CD4-positive, alpha-beta memory T cell (primary cell): Measurements from ENCODE around the gene DAAM1. TPM values are rescaled to one million over a fixed set of nuclear protein-coding genes. Genes with fewer than 3 reads are reported as not detected.

Source experiments
- CTCF ChIA-PET: fragments of 350-600 bp; sonication (Branson Sonifier 250); formaldehyde crosslinking; loops from one replicate; lab custom pipeline; 2021; ENCODE audit warnings: inconsistent platforms; ENCODE audit not compliant: partially characterized antibody; lab: Charles Lee
- POLR2A ChIA-PET: fragments of 350-600 bp; sonication (Branson Sonifier 250); formaldehyde crosslinking; loops from one replicate; lab custom pipeline; 2021; ENCODE audit not compliant: partially characterized antibody; lab: Charles Lee
- DNase-seq, 5 donors: peaks; one replicate each; pipeline versions ENCODE4 v3.0.0 to v3.0.0-alpha.2; 2020 to 2022; ENCODE audit warnings: mixed read lengths in 1 of 5
- H3K27ac ChIP-seq: one replicate; pipeline ENCODE4 v1.7.0; 2013; ENCODE audit warnings: low read depth, low read length
- H3K27me3 ChIP-seq: 2 replicates; pipeline ENCODE4 v1.7.0; 2013; ENCODE audit warnings: mild to moderate bottlenecking, low read length, moderate library complexity; ENCODE audit not compliant: insufficient read depth
- H3K36me3 ChIP-seq: 2 replicates; pipeline ENCODE4 v1.7.0; 2013; ENCODE audit warnings: mild to moderate bottlenecking, low read length, moderate library complexity; ENCODE audit not compliant: insufficient read depth
- H3K4me1 ChIP-seq: 2 replicates; pipeline ENCODE4 v1.7.0; 2013; ENCODE audit warnings: mild to moderate bottlenecking, low read length, moderate library complexity; ENCODE audit not compliant: insufficient read depth
- H3K4me3 ChIP-seq, 2 donors: one replicate each; pipeline ENCODE4 v1.7.0; 2013; ENCODE audit warnings: low read length in 2 of 2, mild to moderate bottlenecking in 1 of 2
- H3K9me3 ChIP-seq, 2 donors: one replicate each; pipeline ENCODE4 v1.7.0; 2013; ENCODE audit warnings: low read length in 2 of 2, control low read depth in 1 of 2; ENCODE audit not compliant: control insufficient read depth in 1 of 2
- H3K27ac Mint-ChIP-seq, 7 donors: one replicate each; pipeline ENCODE4 v1.8.0; 2020 to 2021; ENCODE audit warnings: mixed read lengths in 7 of 7, mild to moderate bottlenecking in 6 of 7, inconsistent platforms in 3 of 7, moderate library complexity in 3 of 7
- H3K27me3 Mint-ChIP-seq, 2 donors: one replicate each; pipeline ENCODE4 v1.8.0; 2020 to 2021; ENCODE audit warnings: mixed read lengths in 2 of 2
- H3K36me3 Mint-ChIP-seq, 2 donors: one replicate each; pipeline ENCODE4 v1.8.0; 2020 to 2021; ENCODE audit warnings: mixed read lengths in 2 of 2, inconsistent platforms in 1 of 2, mild to moderate bottlenecking in 1 of 2
- H3K4me1 Mint-ChIP-seq, 4 donors: one replicate each; pipeline ENCODE4 v1.8.0; 2020 to 2021; ENCODE audit warnings: mixed read lengths in 4 of 4, mild to moderate bottlenecking in 1 of 4
- H3K4me3 Mint-ChIP-seq, 8 donors: one replicate each; pipeline ENCODE4 v1.8.0; 2020 to 2021; ENCODE audit warnings: mixed read lengths in 8 of 8, mild to moderate bottlenecking in 7 of 8, moderate library complexity in 6 of 8, inconsistent platforms in 3 of 8
- H3K9me3 Mint-ChIP-seq, 8 donors: one replicate each; pipeline ENCODE4 v1.8.0; 2020 to 2021; ENCODE audit warnings: mixed read lengths in 8 of 8, mild to moderate bottlenecking in 5 of 8, inconsistent platforms in 3 of 8, moderate library complexity in 1 of 8
- intact Hi-C: fragments of 100-400 bp; cut with micrococcal nuclease; formaldehyde crosslinking; loops from one replicate; pipeline ENCODE4 v1.15.1; 2023
- polyA plus RNA-seq, 2 donors: library from polyadenylated mRNA; unstranded; fragments of 300-500 nt; fragmentation: Illumina TruSeq; gene quantifications; one replicate each; pipeline ENCODE4 v1.2.3, GENCODE V29; 2021
- total RNA-seq, 2 experiments: library from RNA; stranded (reverse); gene quantifications; one replicate each; pipeline ENCODE4 v1.2.3, GENCODE V29; 2021

Gene DAAM1
- total and polyA plus RNA-seq, 4 experiments from 2014 or later, result 5.4 to 25.6 (median 20.0) TPM

- ChIA-PET POLR2A (no interaction called here), CTCF (no interaction called here)
- H3K36me3 ChIP-seq, result no peaks in the 10 kb centered on the region
- Mint-ChIP-seq H3K27me3 (peaks cover 2 to 5% of the 10 kb centered on the region in 2 donors), H3K9me3 (peaks cover 0 to 2% (median 0%) of the 10 kb centered on the region in 8 donors), H3K27ac (no peak overlapping the region), H3K4me1 (peaks cover 0 to 2% (median under 1%) of the 10 kb centered on the region in 4 donors), H3K4me3 (no peak overlapping the region), H3K36me3 (no peaks in the 10 kb centered on the region)
- no peak overlapping the region for H3K4me3 ChIP-seq
- intact Hi-C loops, result no loop called here
- no peak for DNase-seq
- H3K27me3 ChIP-seq, result no peaks in the 10 kb centered on the region
- H3K9me3 ChIP-seq, result no peaks in the 10 kb centered on the region
- H3K4me1 ChIP-seq, result no peaks in the 10 kb centered on the region
- H3K27ac ChIP-seq, result no peak overlapping the region
Observed at GRCh38 chr14:59175404-59175803, 13.1 kb upstream of the DAAM1 start.

GRCh38 chr14:59176765-59177164 is 11.7 kb upstream of the DAAM1 start:
- H3K9me3 ChIP-seq, result no peaks in the 10 kb centered on the region
- intact Hi-C loops, result no loop called here
- CTCF ChIA-PET, result no interaction called here
- Mint-ChIP-seq H3K27me3 (peaks cover 5% of the 10 kb centered on the region in 2 donors), H3K4me1 (peaks cover 0 to 2% (median under 1%) of the 10 kb centered on the region in 4 donors), H3K9me3 (no peaks in the 10 kb centered on the region), H3K36me3 (no peaks in the 10 kb centered on the region), H3K4me3 (no peak overlapping the region), H3K27ac (no peak overlapping the region)
- no peak overlapping the region for H3K4me3 ChIP-seq
- no peaks in the 10 kb centered on the region for H3K4me1 ChIP-seq
- H3K27me3 ChIP-seq, result no peaks in the 10 kb centered on the region
- POLR2A ChIA-PET, result interaction anchor here (0.7 to 1.5 kb wide), 2 partner anchors 10 to 12 kb away, joined by 3 read pairs; partner anchors contain the start of gene DAAM1
- no peak for DNase-seq
- H3K27ac ChIP-seq, result no peak overlapping the region
- H3K36me3 ChIP-seq, result no peaks in the 10 kb centered on the region

- CTCF ChIA-PET, result no interaction called here
- Histone ChIP-seq H3K27me3 (no peaks in the 10 kb centered on the region), H3K9me3 (no peaks in the 10 kb centered on the region), H3K36me3 (no peaks in the 10 kb centered on the region), H3K27ac (no peak overlapping the region), H3K4me3 (no peak overlapping the region), H3K4me1 (no peaks in the 10 kb centered on the region)
- H3K4me1 Mint-ChIP-seq, result peaks cover 0 to 2% (median under 1%) of the 10 kb centered on the region in 4 donors
- intact Hi-C loops, result no loop called here
- H3K9me3 Mint-ChIP-seq, result no peaks in the 10 kb centered on the region
- no peak overlapping the region for H3K27ac Mint-ChIP-seq
- no peaks in the 10 kb centered on the region for H3K36me3 Mint-ChIP-seq
- H3K4me3 Mint-ChIP-seq, result no peak overlapping the region
- DNase-seq, result no peak
- POLR2A ChIA-PET, result interaction anchor here (1.5 kb wide), 1 partner anchor 10 kb away, joined by 3 read pairs; no protein-coding TSS in a partner anchor
- peaks cover 5% of the 10 kb centered on the region in 2 donors for H3K27me3 Mint-ChIP-seq
Observed at GRCh38 chr14:59177262-59177661, 11.2 kb upstream of the DAAM1 start.

- peaks cover 5% of the 10 kb centered on the region for H3K27me3 ChIP-seq
- H3K9me3 ChIP-seq, result no peaks in the 10 kb centered on the region
- H3K4me1 ChIP-seq, result no peaks in the 10 kb centered on the region
- Mint-ChIP-seq H3K4me1 (peaks cover 0 to 2% (median 2%) of the 10 kb centered on the region in 4 donors), H3K27ac (no peak overlapping the region), H3K36me3 (no peaks in the 10 kb centered on the region), H3K27me3 (peaks cover 5 to 12% of the 10 kb centered on the region in 2 donors), H3K9me3 (no peaks in the 10 kb centered on the region), H3K4me3 (no peak overlapping the region)
- ChIA-PET POLR2A (interaction anchor here (1.0 kb wide), 1 partner anchor 9 kb away, joined by 3 read pairs; no protein-coding TSS in a partner anchor), CTCF (interaction anchor here (0.6 kb wide), 1 partner anchor 13 kb away, joined by 5 read pairs; no protein-coding TSS in a partner anchor)
- intact Hi-C loops, result no loop called here
- H3K4me3 ChIP-seq, result no peak overlapping the region
- no peak overlapping the region for H3K27ac ChIP-seq
- H3K36me3 ChIP-seq, result no peaks in the 10 kb centered on the region
- no peak for DNase-seq
Observed at GRCh38 chr14:59181791-59182190, 6.7 kb upstream of the DAAM1 start.

GRCh38 chr14:59182641-59183040 is 5.8 kb upstream of the DAAM1 start:
- ChIA-PET CTCF (no interaction called here), POLR2A (no interaction called here)
- intact Hi-C loops, result no loop called here
- Histone ChIP-seq H3K4me3 (no peak overlapping the region), H3K27me3 (peaks cover 5% of the 10 kb centered on the region), H3K36me3 (no peaks in the 10 kb centered on the region), H3K4me1 (peaks cover 4% of the 10 kb centered on the region), H3K27ac (no peak overlapping the region), H3K9me3 (no peaks in the 10 kb centered on the region)
- no peaks in the 10 kb centered on the region for H3K36me3 Mint-ChIP-seq
- no peaks in the 10 kb centered on the region for H3K9me3 Mint-ChIP-seq
- H3K27me3 Mint-ChIP-seq, result peaks cover 5 to 12% of the 10 kb centered on the region in 2 donors
- H3K4me3 Mint-ChIP-seq, result no peak overlapping the region
- H3K27ac Mint-ChIP-seq, result no peak overlapping the region
- peaks cover 0 to 8% (median 2%) of the 10 kb centered on the region in 4 donors for H3K4me1 Mint-ChIP-seq
- DNase-seq, result no peak

GRCh38 chr14:59183150-59183549 is 5.3 kb upstream of the DAAM1 start:
- Histone ChIP-seq H3K4me3 (no peak overlapping the region), H3K27ac (no peak overlapping the region), H3K36me3 (no peaks in the 10 kb centered on the region), H3K27me3 (peaks cover 5% of the 10 kb centered on the region), H3K4me1 (peaks cover 4% of the 10 kb centered on the region), H3K9me3 (no peaks in the 10 kb centered on the region)
- Mint-ChIP-seq H3K4me1 (peaks cover 0 to 8% (median 2%) of the 10 kb centered on the region in 4 donors), H3K4me3 (no peak overlapping the region), H3K36me3 (peaks cover 0 to 2% of the 10 kb centered on the region in 2 donors), H3K27me3 (peaks cover 5 to 11% of the 10 kb centered on the region in 2 donors), H3K27ac (no peak overlapping the region), H3K9me3 (no peaks in the 10 kb centered on the region)
- POLR2A ChIA-PET, result no interaction called here
- DNase-seq, result no peak
- intact Hi-C loops, result no loop called here
- CTCF ChIA-PET, result no interaction called here

GRCh38 chr14:59184396-59184795 is 4.1 kb upstream of the DAAM1 start:
- no peaks in the 10 kb centered on the region for H3K9me3 ChIP-seq
- H3K27me3 Mint-ChIP-seq, result peaks cover 3 to 11% of the 10 kb centered on the region in 2 donors

More at GRCh38 chr14:59184396-59184795, 4.1 kb upstream of the DAAM1 start:
- ChIA-PET CTCF (no interaction called here), POLR2A (no interaction called here)
- H3K4me3 ChIP-seq, result no peak overlapping the region
- peaks cover 5% of the 10 kb centered on the region for H3K27me3 ChIP-seq
- DNase-seq, result no peak
- intact Hi-C loops, result no loop called here
- Mint-ChIP-seq H3K4me1 (peaks cover 0 to 8% (median 2%) of the 10 kb centered on the region in 4 donors), H3K27ac (no peak overlapping the region), H3K4me3 (no peak overlapping the region), H3K36me3 (peaks cover 0 to 9% of the 10 kb centered on the region in 2 donors), H3K9me3 (no peaks in the 10 kb centered on the region)
- no peaks in the 10 kb centered on the region for H3K36me3 ChIP-seq
- no peak overlapping the region for H3K27ac ChIP-seq
- peaks cover 4% of the 10 kb centered on the region for H3K4me1 ChIP-seq
